ENCODE results near the gene MRI1. TPM values are rescaled to one million over a fixed set of nuclear protein-coding genes. Genes with fewer than 3 reads are reported as not detected.

MRI1 gene
- polyA plus RNA-seq: 0.34 and 0.66 TPM in 2 replicates

GRCh38 chr19:13764101-13764807 lies at the start of gene MRI1:
Gene MRI1, plus strand, starts transcription at chr19:13764522. Its CDS starts 67 bp downstream, at chr19:13764589.

GRCh38 chr19:13774217-13775191 lies 10.2 kb downstream of the MRI1 start, which contains the start of gene C19orf53:
Gene C19orf53, plus strand, starts transcription at chr19:13774456. Its CDS starts 22 bp downstream, at chr19:13774478.

GRCh38 chr19:13794757-13795589 lies 30.7 kb downstream of the MRI1 start, which contains the start of gene ZSWIM4:
Gene ZSWIM4, plus strand, starts transcription at chr19:13795443. Its CDS starts 206 bp downstream, at chr19:13795649.

Other genes with a start within 250 kb of the MRI1 start
- gene C19orf53, start 9.9 kb downstream of the MRI1 start, polyA plus RNA-seq: 364 and 396 TPM in 2 replicates
- 0.35 and 0.85 TPM in 2 replicates for gene ZSWIM4, start 30.9 kb downstream of the MRI1 start, polyA plus RNA-seq
- gene NANOS3, start 112.6 kb downstream of the MRI1 start, polyA plus RNA-seq: 2.2 TPM in 1 of 2 replicates, not detected in the other
- gene BRME1, start 141.6 kb downstream of the MRI1 start, polyA plus RNA-seq: 0.20 TPM in 1 of 2 replicates, not detected in the other
- gene CC2D1A, start 141.7 kb downstream of the MRI1 start, polyA plus RNA-seq: 1.1 and 3.0 TPM in 2 replicates
- gene PODNL1, start 173.9 kb downstream of the MRI1 start, polyA plus RNA-seq: not detected in 2 replicates
- gene DCAF15, start 188.0 kb downstream of the MRI1 start, polyA plus RNA-seq: 5.3 TPM in 1 of 2 replicates, not detected in the other
- gene RFX1, start 241.8 kb downstream of the MRI1 start, polyA plus RNA-seq: 0.35 and 0.52 TPM in 2 replicates